ENCODE data around the gene ST3GAL5.
"Not testable (repeated sequence)": the region's sequence is repeated elsewhere in the genome, so short reads cannot be mapped to it uniquely, and the experiment has no call there.

ST3GAL5 gene

GRCh38 chr2:85888684-85889626, at the start of gene ST3GAL5:
ST3GAL5 (minus strand) TSS chr2:85888990; CDS start chr2:85888905, 85 bp downstream.
- DNase-seq = peak; percentile 92

- DNase-seq = no peak
Observed at GRCh38 chr2:85938456-85938855, 49.7 kb upstream of the ST3GAL5 start.

GRCh38 chr2:85937069-85937439, 48.3 kb upstream of the ST3GAL5 start:
- DNase-seq = no peak

GRCh38 chr2:85936421-85937068, 47.8 kb upstream of the ST3GAL5 start:
- no peak for DNase-seq

- no peak for DNase-seq
Observed at GRCh38 chr2:85935746-85936208, 47.0 kb upstream of the ST3GAL5 start.

- no peak for DNase-seq
Observed at GRCh38 chr2:85935170-85935745, 46.5 kb upstream of the ST3GAL5 start.

- no peak for DNase-seq
Observed at GRCh38 chr2:85933753-85934594, 45.2 kb upstream of the ST3GAL5 start.

- DNase-seq = not testable (repeated sequence)
Observed at GRCh38 chr2:85931151-85931550, 42.4 kb upstream of the ST3GAL5 start.

- no peak for DNase-seq
Observed at GRCh38 chr2:85930129-85931124, 41.6 kb upstream of the ST3GAL5 start.

- DNase-seq = no peak
Observed at GRCh38 chr2:85929096-85930050, 40.6 kb upstream of the ST3GAL5 start.

GRCh38 chr2:85926931-85927661, 38.3 kb upstream of the ST3GAL5 start:
- no peak for DNase-seq

- DNase-seq = no peak
Observed at GRCh38 chr2:85926526-85926925, 37.7 kb upstream of the ST3GAL5 start.

GRCh38 chr2:85925216-85925671, 36.5 kb upstream of the ST3GAL5 start:
- DNase-seq = no peak

- DNase-seq = no peak
Observed at GRCh38 chr2:85924522-85924921, 35.7 kb upstream of the ST3GAL5 start.

- DNase-seq = no peak
Observed at GRCh38 chr2:85922199-85922598, 33.4 kb upstream of the ST3GAL5 start.

GRCh38 chr2:85921659-85922058, 32.9 kb upstream of the ST3GAL5 start:
- DNase-seq = no peak

- DNase-seq = no peak
Observed at GRCh38 chr2:85920810-85921545, 32.2 kb upstream of the ST3GAL5 start.

Data from CD4-positive, alpha-beta T cell treated with Interleukin-4 for 1 hour (primary cell).